H9 (cell line): ENCODE data around the gene TACR1. TPM values are rescaled to one million over a fixed set of nuclear protein-coding genes. Genes with fewer than 3 reads are reported as not detected.
A peak's percentile ranks its signal among the peaks of the same experiment; 100 is the strongest.
"Not testable (repeated sequence)": the region's sequence is repeated elsewhere in the genome, so short reads cannot be mapped to it uniquely, and the experiment has no call there.

Experiments
- DNase-seq: peaks from one replicate; pipeline ENCODE4 v3.0.0-alpha.2; 2017
- H2AFZ ChIP-seq: one replicate; pipeline ENCODE4 v1.6.1; 2013; ENCODE audit warnings: mild to moderate bottlenecking, low read length, control low read depth, moderate library complexity
- H2AK5ac ChIP-seq: 2 replicates; pipeline ENCODE4 v1.6.1; 2013; ENCODE audit warnings: low read length, control low read depth, mixed read lengths; ENCODE audit not compliant: insufficient read length
- H2BK120ac ChIP-seq: one replicate; pipeline ENCODE4 v1.6.1; 2013; ENCODE audit warnings: low read depth, mild to moderate bottlenecking, low read length, control low read depth, inconsistent platforms; ENCODE audit not compliant: poor library complexity, severe bottlenecking
- H2BK12ac ChIP-seq: 2 replicates; pipeline ENCODE4 v1.6.1; 2013; ENCODE audit warnings: low read length, control low read depth, mixed read lengths, low read depth; ENCODE audit not compliant: insufficient read length
- H2BK15ac ChIP-seq: 2 replicates; pipeline ENCODE4 v1.6.1; 2013; ENCODE audit warnings: low read depth, low read length, control low read depth
- H2BK20ac ChIP-seq: one replicate; pipeline ENCODE4 v1.6.1; 2013; ENCODE audit warnings: low read depth, mild to moderate bottlenecking, low read length, control low read depth, inconsistent platforms; ENCODE audit not compliant: poor library complexity, severe bottlenecking
- H2BK5ac ChIP-seq: 2 replicates; pipeline ENCODE4 v1.6.1; 2013; ENCODE audit warnings: low read length, control low read depth, mixed read lengths; ENCODE audit not compliant: insufficient read length
- H3K14ac ChIP-seq: 2 replicates; pipeline ENCODE4 v1.6.1; 2013; ENCODE audit warnings: low read length, control low read depth; ENCODE audit not compliant: insufficient read depth
- H3K18ac ChIP-seq: 2 replicates; pipeline ENCODE4 v1.6.1; 2013; ENCODE audit warnings: low read depth, mild to moderate bottlenecking, mixed read lengths, low read length, control low read depth; ENCODE audit not compliant: insufficient read length
- H3K23ac ChIP-seq: 2 replicates; pipeline ENCODE4 v1.6.1; 2013; ENCODE audit warnings: low read length, control low read depth, mixed read lengths, low read depth; ENCODE audit not compliant: insufficient read length
- H3K23me2 ChIP-seq: 2 replicates; pipeline ENCODE4 v1.6.1; 2013; ENCODE audit warnings: low read depth, mild to moderate bottlenecking, mixed read lengths, low read length, control low read depth; ENCODE audit not compliant: insufficient read length, poor library complexity, severe bottlenecking
- H3K27ac ChIP-seq: 2 replicates; pipeline ENCODE4 v1.5.1; 2013; ENCODE audit warnings: low read length, control low read depth, mixed read lengths, low read depth; ENCODE audit not compliant: insufficient read length
- H3K27me3 ChIP-seq: 2 replicates; pipeline ENCODE4 v1.6.1; 2013; ENCODE audit warnings: low read length, control low read depth, inconsistent platforms; ENCODE audit not compliant: insufficient read depth
- H3K4ac ChIP-seq: 2 replicates; pipeline ENCODE4 v1.6.1; 2013; ENCODE audit warnings: low read depth, mild to moderate bottlenecking, control low read depth, inconsistent platforms, low read length, moderate library complexity
- H3K4me1 ChIP-seq: 2 replicates; pipeline ENCODE4 v1.6.1; 2013; ENCODE audit warnings: low read length, control low read depth, inconsistent platforms; ENCODE audit not compliant: insufficient read depth
- H3K4me2 ChIP-seq: 2 replicates; pipeline ENCODE4 v1.6.1; 2013; ENCODE audit warnings: low read length, control low read depth, mixed read lengths; ENCODE audit not compliant: insufficient read length, insufficient read depth
- H3K56ac ChIP-seq: 2 replicates; pipeline ENCODE4 v1.6.1; 2013; ENCODE audit warnings: low read depth, mild to moderate bottlenecking, mixed read lengths, low read length, control low read depth; ENCODE audit not compliant: insufficient read length
- H3K79me1 ChIP-seq: 2 replicates; pipeline ENCODE4 v1.6.1; 2013; ENCODE audit warnings: low read depth, mild to moderate bottlenecking, moderate library complexity, low read length, control low read depth, inconsistent platforms; ENCODE audit not compliant: insufficient read depth, poor library complexity, severe bottlenecking
- H3K79me2 ChIP-seq: 2 replicates; pipeline ENCODE4 v1.6.1; 2013; ENCODE audit warnings: low read length, control low read depth, inconsistent platforms; ENCODE audit not compliant: insufficient read depth
- H3K9ac ChIP-seq: 2 replicates; pipeline ENCODE4 v1.6.1; 2013; ENCODE audit warnings: low read length, control low read depth, mixed read lengths; ENCODE audit not compliant: insufficient read length; ENCODE audit errors: extremely low read depth
- H3K9me3 ChIP-seq: one replicate; pipeline ENCODE4 v1.6.1; 2013; ENCODE audit warnings: low read depth, low read length, inconsistent platforms; ENCODE audit not compliant: control insufficient read depth
- H3T11ph ChIP-seq: one replicate; pipeline ENCODE4 v1.6.1; 2013; ENCODE audit warnings: mild to moderate bottlenecking, low read length, control low read depth, inconsistent platforms
- H4K20me1 ChIP-seq: one replicate; pipeline ENCODE4 v1.6.1; 2013; ENCODE audit not compliant: control insufficient read depth, insufficient read length, insufficient read depth
- H4K5ac ChIP-seq: 2 replicates; pipeline ENCODE4 v1.6.1; 2013; ENCODE audit warnings: low read depth, mild to moderate bottlenecking, mixed read lengths, low read length, control low read depth; ENCODE audit not compliant: insufficient read length
- H4K8ac ChIP-seq: replicated peaks from 2 replicates; pipeline ENCODE4 v1.6.1; 2013; ENCODE audit warnings: low read length, control low read depth, mixed read lengths, low read depth; ENCODE audit not compliant: insufficient read length
- H4K91ac ChIP-seq: 2 replicates; pipeline ENCODE4 v1.6.1; 2013; ENCODE audit warnings: low read depth, mild to moderate bottlenecking, moderate library complexity, mixed read lengths, low read length, control low read depth; ENCODE audit not compliant: insufficient read length
- H3K27ac Mint-ChIP-seq, 3 experiments: 2 replicates in 2 of 3; 3 replicates in 1 of 3; pipeline ENCODE4 v1.8.0; 2020 to 2021; ENCODE audit warnings: mixed read lengths in 3 of 3, mild to moderate bottlenecking in 1 of 3, moderate library complexity in 1 of 3
- H3K27me3 Mint-ChIP-seq: 2 replicates; pipeline ENCODE4 v1.8.0; 2021; ENCODE audit warnings: low read depth, mild to moderate bottlenecking, moderate library complexity, mixed read lengths
- H3K36me3 Mint-ChIP-seq, 3 experiments: 2 replicates in 2 of 3; 3 replicates in 1 of 3; pipeline ENCODE4 v1.8.0; 2020 to 2021; ENCODE audit warnings: low read depth in 3 of 3, mixed read lengths in 3 of 3; ENCODE audit not compliant: insufficient read depth in 1 of 3
- H3K4me1 Mint-ChIP-seq, 2 experiments: 2 replicates each; pipeline ENCODE4 v1.8.0; 2020; ENCODE audit warnings: mixed read lengths in 2 of 2
- H3K4me3 Mint-ChIP-seq, 2 experiments: 2 replicates in 1 of 2; 3 replicates in 1 of 2; pipeline ENCODE4 v1.8.0; 2020 to 2021; ENCODE audit warnings: mild to moderate bottlenecking in 2 of 2, mixed read lengths in 2 of 2, moderate library complexity in 1 of 2
- H3K9me3 Mint-ChIP-seq, 2 experiments: 2 replicates in 1 of 2; 3 replicates in 1 of 2; pipeline ENCODE4 v1.8.0; 2020; ENCODE audit warnings: mild to moderate bottlenecking in 2 of 2, mixed read lengths in 2 of 2, moderate library complexity in 1 of 2
- WGBS: extraction: QIAGEN DNeasy Blood & Tissue Kit; methylation state at CpG from one replicate; pipeline ENCODE4 v1.1.7; 2013; ENCODE audit warnings: missing lambda C conversion rate, low lambda C conversion rate, mixed read lengths; ENCODE audit not compliant: insufficient read length; ENCODE audit errors: extremely low coverage; 5-methylcytosine and 5-hydroxymethylcytosine counted together
- total RNA-seq: library from RNA; stranded (reverse); gene quantifications from 2 replicates; pipeline ENCODE4 v1.2.1, GENCODE V29; 2021
- TF ChIP-seq, protein P1 (sequence below): fragments of 200-600 bp; sonication (generic); conservative IDR thresholded peaks from 3 replicates; pipeline ENCODE4 v1.8.0; 2021; ENCODE audit warnings: antibody characterized with exemption, mild to moderate bottlenecking

TACR1 gene
- total RNA-seq, 1 experiment from 2014 or later = 1.4 TPM

DNA sequence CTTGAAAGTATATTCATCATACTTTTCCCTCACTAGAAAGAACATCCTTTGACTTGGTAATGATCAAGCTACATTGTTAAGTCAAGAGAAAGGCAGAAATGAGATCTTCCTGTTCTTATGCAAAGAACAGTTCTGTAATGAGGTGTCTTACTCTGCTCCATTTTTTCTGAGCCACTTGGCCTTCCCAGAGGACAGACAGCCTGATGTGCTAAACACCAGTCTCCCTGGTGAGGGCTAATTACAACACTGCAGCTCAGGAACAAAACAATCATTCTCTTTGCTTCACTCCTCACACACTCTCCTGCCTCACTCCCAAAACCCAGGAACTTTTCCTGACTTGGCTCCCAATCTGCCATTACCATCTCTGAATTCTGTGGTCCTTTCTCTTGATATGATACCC lies 25.6 kb downstream of the TACR1 start:
- Histone ChIP-seq H3K23ac (no peak overlapping the region), H3K4me2 (peak overlapping the region; percentile 23), H3K18ac (no peak overlapping the region), H3K56ac (no peak overlapping the region), H2BK15ac (no peak overlapping the region), H2BK5ac (no peak overlapping the region), H3K27me3 (no peaks in the 10 kb centered on the region), H3K79me2 (no peaks in the 10 kb centered on the region), H3K79me1 (no peaks in the 10 kb centered on the region), H4K20me1 (no peaks in the 10 kb centered on the region), H3K9me3 (no peaks in the 10 kb centered on the region), H3K4ac (no peak overlapping the region), H2BK12ac (no peak overlapping the region), H3K9ac (no peak overlapping the region), H2BK120ac (no peak overlapping the region), H3T11ph (no peak overlapping the region), H4K5ac (no peak overlapping the region), H2BK20ac (no peak overlapping the region), H2AFZ (no peak overlapping the region), H3K14ac (peak overlapping the region; percentile 63; the same call in 1 of the 2 replicates), H3K23me2 (no peaks in the 10 kb centered on the region), H4K91ac (no peak overlapping the region), H4K8ac (no peak overlapping the region), H3K4me1 (peaks cover 9% of the 10 kb centered on the region; the same call in 1 of the 2 replicates), H2AK5ac (no peak overlapping the region), H3K27ac (peak overlapping the region; percentile 62)
- Mint-ChIP-seq H3K27me3 (no peaks in the 10 kb centered on the region), H3K4me1 (peaks cover 50 to 52% of the 10 kb centered on the region in 2 experiments), H3K36me3 (peaks cover 10 to 32% (median 20%) of the 10 kb centered on the region in 3 experiments), H3K4me3 (peak overlapping the region in 1 of 2 experiments; percentile 2; a peak in 1 of 5 replicates), H3K27ac (peak overlapping the region; percentile 23 to 96 (median 83)), H3K9me3 (peaks cover 13 to 15% of the 10 kb centered on the region in 2 experiments)
- TF ChIP-seq, protein P1, sequence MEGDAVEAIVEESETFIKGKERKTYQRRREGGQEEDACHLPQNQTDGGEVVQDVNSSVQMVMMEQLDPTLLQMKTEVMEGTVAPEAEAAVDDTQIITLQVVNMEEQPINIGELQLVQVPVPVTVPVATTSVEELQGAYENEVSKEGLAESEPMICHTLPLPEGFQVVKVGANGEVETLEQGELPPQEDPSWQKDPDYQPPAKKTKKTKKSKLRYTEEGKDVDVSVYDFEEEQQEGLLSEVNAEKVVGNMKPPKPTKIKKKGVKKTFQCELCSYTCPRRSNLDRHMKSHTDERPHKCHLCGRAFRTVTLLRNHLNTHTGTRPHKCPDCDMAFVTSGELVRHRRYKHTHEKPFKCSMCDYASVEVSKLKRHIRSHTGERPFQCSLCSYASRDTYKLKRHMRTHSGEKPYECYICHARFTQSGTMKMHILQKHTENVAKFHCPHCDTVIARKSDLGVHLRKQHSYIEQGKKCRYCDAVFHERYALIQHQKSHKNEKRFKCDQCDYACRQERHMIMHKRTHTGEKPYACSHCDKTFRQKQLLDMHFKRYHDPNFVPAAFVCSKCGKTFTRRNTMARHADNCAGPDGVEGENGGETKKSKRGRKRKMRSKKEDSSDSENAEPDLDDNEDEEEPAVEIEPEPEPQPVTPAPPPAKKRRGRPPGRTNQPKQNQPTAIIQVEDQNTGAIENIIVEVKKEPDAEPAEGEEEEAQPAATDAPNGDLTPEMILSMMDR = no peak
- DNase-seq = no peak

GRCh38 chr2:75171423-75171822 lies 27.9 kb downstream of the TACR1 start:
- not testable (repeated sequence) for H2AFZ ChIP-seq, H3K27me3 ChIP-seq, DNase-seq, H3K4me2 ChIP-seq, H3K79me1 ChIP-seq, H4K8ac ChIP-seq, H3K79me2 ChIP-seq, H3K4ac ChIP-seq, H2BK5ac ChIP-seq, H3K27ac ChIP-seq, H3K4me3 Mint-ChIP-seq, H3K4me1 ChIP-seq, H4K5ac ChIP-seq, H4K91ac ChIP-seq, H3K23ac ChIP-seq, H3K56ac ChIP-seq, H3K9me3 ChIP-seq, H2AK5ac ChIP-seq, H2BK120ac ChIP-seq, H3K23me2 ChIP-seq, H3K18ac ChIP-seq, H4K20me1 ChIP-seq, H2BK12ac ChIP-seq, H3T11ph ChIP-seq, H3K14ac ChIP-seq, H2BK15ac ChIP-seq, H2BK20ac ChIP-seq, H3K9ac ChIP-seq, H3K27me3 Mint-ChIP-seq
- Mint-ChIP-seq H3K36me3 (peaks cover 10 to 32% (median 20%) of the 10 kb centered on the region in 3 experiments), H3K9me3 (peaks cover 13 to 15% of the 10 kb centered on the region in 2 experiments), H3K27ac (peak overlapping the region in 1 of 3 experiments; percentile 4; a peak in 1 of 7 replicates), H3K4me1 (peaks cover 50 to 54% of the 10 kb centered on the region in 2 experiments)
- no CpG with 5 or more reads among the region's 5 CpGs for WGBS
